IPS DF 4.7 (cell line): Measurements from ENCODE around the gene EVA1A.

ENCODE experiments used
- DNase-seq: peaks from one replicate; pipeline ENCODE4 v3.0.0-alpha.2; 2013; ENCODE audit warnings: low spot score; ENCODE audit errors: extremely low read depth

Gene EVA1A

GRCh38 chr2:75543446-75543845 is 17.3 kb downstream of the EVA1A start:
- DNase-seq, result no peak

GRCh38 chr2:75541430-75541829 is 19.3 kb downstream of the EVA1A start:
- no peak for DNase-seq

GRCh38 chr2:75540994-75541393 is 19.7 kb downstream of the EVA1A start:
- DNase-seq, result no peak

- DNase-seq, result no peak
These were observed 20.6 kb downstream of the EVA1A start for GRCh38 chr2:75539955-75540716.

- DNase-seq, result no peak
These were observed 21.9 kb downstream of the EVA1A start for GRCh38 chr2:75538521-75539490.

- DNase-seq, result no peak
These were observed 23.1 kb downstream of the EVA1A start for GRCh38 chr2:75537658-75538057.

GRCh38 chr2:75533135-75533534 is 27.6 kb downstream of the EVA1A start:
- DNase-seq, result no peak

- no peak for DNase-seq
These were observed 28.3 kb downstream of the EVA1A start for GRCh38 chr2:75532488-75532887.

GRCh38 chr2:75528221-75528977 is 32.3 kb downstream of the EVA1A start:
- no peak for DNase-seq

GRCh38 chr2:75527676-75528075 is 33.1 kb downstream of the EVA1A start:
- no peak for DNase-seq

GRCh38 chr2:75526842-75527241 is 33.9 kb downstream of the EVA1A start:
- no peak for DNase-seq

GRCh38 chr2:75525434-75526310 is 35.1 kb downstream of the EVA1A start:
- DNase-seq, result no peak

GRCh38 chr2:75524276-75524911 is 36.3 kb downstream of the EVA1A start:
- no peak for DNase-seq

- no peak for DNase-seq
These were observed 37.1 kb downstream of the EVA1A start for GRCh38 chr2:75523313-75524275.

GRCh38 chr2:75522543-75523312 is 38.0 kb downstream of the EVA1A start:
- DNase-seq, result no peak

- no peak for DNase-seq
These were observed 39.4 kb downstream of the EVA1A start for GRCh38 chr2:75521225-75521872.

- no peak for DNase-seq
These were observed 40.9 kb downstream of the EVA1A start for GRCh38 chr2:75519843-75520242.
